DOHH2 (cell line): Measurements from ENCODE around the gene AMBRA1.

Source experiments
- H3F3A ChIP-seq: fragments of 200-600 bp; sonication (generic), shearing (Covaris generic); 2 replicates; pipeline ENCODE4 v1.6.0; 2016; ENCODE audit warnings: antibody characterized with exemption, mild to moderate bottlenecking; ENCODE audit not compliant: control insufficient read depth, insufficient read depth
- H3K27ac ChIP-seq: fragments of 200-600 bp; sonication (generic); 2 replicates; pipeline ENCODE4 v1.5.1; 2014; ENCODE audit warnings: low read depth, mild to moderate bottlenecking, low read length, moderate library complexity
- H3K27me3 ChIP-seq: fragments of 200-600 bp; sonication (generic); 2 replicates; pipeline ENCODE4 v1.6.1; 2014; ENCODE audit warnings: mild to moderate bottlenecking, low read length, mixed read lengths; ENCODE audit not compliant: control insufficient read depth
- H3K36me3 ChIP-seq: fragments of 200-600 bp; sonication (generic); 2 replicates; pipeline ENCODE4 v1.6.1; 2014; ENCODE audit warnings: mild to moderate bottlenecking, low read length, moderate library complexity, mixed read lengths; ENCODE audit not compliant: control insufficient read depth
- H3K4me1 ChIP-seq: fragments of 200-600 bp; sonication (generic); 2 replicates; pipeline ENCODE4 v1.6.1; 2014; ENCODE audit warnings: mild to moderate bottlenecking, low read length, mixed read lengths; ENCODE audit not compliant: control insufficient read depth
- H3K4me2 ChIP-seq: fragments of 200-600 bp; sonication (generic); 2 replicates; pipeline ENCODE4 v1.6.0; 2014; ENCODE audit warnings: mild to moderate bottlenecking, low read length, moderate library complexity
- H3K4me3 ChIP-seq: fragments of 200-600 bp; sonication (generic); 2 replicates; pipeline ENCODE4 v1.5.1; 2014; ENCODE audit warnings: mild to moderate bottlenecking, low read length, mixed read lengths
- H3K79me2 ChIP-seq: fragments of 200-600 bp; sonication (generic); 2 replicates; pipeline ENCODE4 v1.6.1; 2014; ENCODE audit warnings: mild to moderate bottlenecking, low read length, mixed read lengths; ENCODE audit not compliant: control insufficient read depth
- H3K9me2 ChIP-seq: fragments of 200-600 bp; sonication (generic); replicated peaks from 2 replicates; pipeline ENCODE4 v1.6.1; 2014; ENCODE audit warnings: mild to moderate bottlenecking, low read length, mixed read lengths; ENCODE audit not compliant: control insufficient read depth
- H3K9me3 ChIP-seq: fragments of 200-600 bp; sonication (generic); 2 replicates; pipeline ENCODE4 v1.6.1; 2014; ENCODE audit warnings: antibody characterized with exemption, low read length, mixed read lengths; ENCODE audit not compliant: control insufficient read depth, insufficient read depth
- H4K20me1 ChIP-seq: fragments of 200-600 bp; sonication (generic); 2 replicates; pipeline ENCODE4 v1.6.0; 2014; ENCODE audit warnings: low read depth, mild to moderate bottlenecking, antibody characterized with exemption, low read length, moderate library complexity; ENCODE audit not compliant: control insufficient read depth, insufficient read depth
- CTCF ChIP-seq: fragments of 200-600 bp; sonication (generic); IDR thresholded peaks from one replicate; pipeline ENCODE4 v1.5.1; 2014; ENCODE audit warnings: antibody characterized with exemption, mild to moderate bottlenecking, low read depth, low read length; ENCODE audit not compliant: poor library complexity, severe bottlenecking
- EZH2phosphoT487 ChIP-seq: fragments of 200-600 bp; sonication (generic); IDR thresholded peaks from 2 replicates; pipeline ENCODE4 v1.6.1; 2017; ENCODE audit warnings: borderline replicate concordance, mild to moderate bottlenecking, antibody characterized with exemption, low read length, moderate library complexity, mixed read lengths

Gene AMBRA1

GRCh38 chr11:46359953-46360352 lies 233.9 kb downstream of the AMBRA1 start:
- H3K79me2 ChIP-seq, result peaks cover 58% of the 10 kb centered on the region

GRCh38 chr11:46357483-46357936 lies 236.3 kb downstream of the AMBRA1 start:
- Histone ChIP-seq H3K27me3 (no peaks in the 10 kb centered on the region), H3K4me2 (no peak overlapping the region), H3K4me3 (no peak overlapping the region), H3K4me1 (peaks cover 20% of the 10 kb centered on the region), H3K9me2 (no peaks in the 10 kb centered on the region), H4K20me1 (0 out of 2 replicates have a peak, but pooled peaks cover 2% of the 10 kb centered on the region), H3F3A (peaks cover 8% of the 10 kb centered on the region), H3K9me3 (no peaks in the 10 kb centered on the region), H3K36me3 (no peaks in the 10 kb centered on the region), H3K27ac (no peak overlapping the region), H3K79me2 (peaks cover 60% of the 10 kb centered on the region)
- TF ChIP-seq CTCF (no peak), EZH2phosphoT487 (no peak)

More at GRCh38 chr11:46359953-46360352, 233.9 kb downstream of the AMBRA1 start:
- Histone ChIP-seq H3K27ac (no peak overlapping the region), H3K36me3 (peaks cover 3% of the 10 kb centered on the region; the same call in 1 of the 2 replicates), H4K20me1 (no peaks in the 10 kb centered on the region), H3K9me3 (no peaks in the 10 kb centered on the region), H3K9me2 (no peaks in the 10 kb centered on the region), H3K4me1 (peaks cover 26% of the 10 kb centered on the region), H3K4me2 (no peak overlapping the region), H3K27me3 (no peaks in the 10 kb centered on the region), H3F3A (peaks cover 8% of the 10 kb centered on the region), H3K4me3 (no peak overlapping the region)
- TF ChIP-seq EZH2phosphoT487 (no peak), CTCF (no peak)

DNA sequence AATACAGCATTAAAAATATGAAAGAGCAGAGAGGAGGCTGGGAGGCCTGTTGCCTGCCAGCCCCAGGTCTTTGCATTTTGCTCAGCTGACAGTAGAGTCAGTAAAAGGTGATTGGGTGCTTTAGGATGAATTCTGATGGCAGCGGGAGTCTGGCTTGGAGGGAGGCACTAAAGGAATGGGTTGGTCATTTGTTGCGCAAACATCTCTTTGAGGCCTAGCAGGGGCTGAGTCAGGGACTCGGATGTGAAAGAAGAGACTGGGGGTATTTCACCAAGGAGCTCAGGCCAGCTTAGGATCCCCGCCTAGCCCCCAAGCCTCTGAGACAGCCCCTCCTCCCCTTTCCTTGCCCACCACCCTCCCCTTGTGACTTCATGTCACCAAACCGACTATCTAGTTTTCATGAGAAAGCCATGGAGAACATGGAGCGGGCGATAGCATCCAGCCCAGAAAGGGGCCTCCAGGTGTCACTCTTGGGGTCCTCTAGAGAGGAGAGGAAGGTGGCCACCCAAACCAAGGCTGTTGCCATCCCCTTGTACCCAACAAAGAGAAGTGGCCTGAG lies 236.8 kb downstream of the AMBRA1 start:
- Histone ChIP-seq H3K27ac (no peak overlapping the region), H3K79me2 (peaks cover 60% of the 10 kb centered on the region)

More for the DNA sequence above, 236.8 kb downstream of the AMBRA1 start:
- Histone ChIP-seq H3K4me1 (peaks cover 14% of the 10 kb centered on the region), H3K27me3 (no peaks in the 10 kb centered on the region), H3K9me3 (no peaks in the 10 kb centered on the region), H3K4me2 (no peak overlapping the region), H4K20me1 (peaks cover 4% of the 10 kb centered on the region; the same call in 1 of the 2 replicates), H3K36me3 (no peaks in the 10 kb centered on the region), H3K9me2 (no peaks in the 10 kb centered on the region), H3F3A (peaks cover 8% of the 10 kb centered on the region), H3K4me3 (no peak overlapping the region)
- TF ChIP-seq CTCF (no peak), EZH2phosphoT487 (no peak)
